Measurements from ENCODE around the gene VAV3. TPM values are rescaled to one million over a fixed set of nuclear protein-coding genes. Genes with fewer than 3 reads are reported as not detected.
"Not testable (repeated sequence)": the region's sequence is repeated elsewhere in the genome, so short reads cannot be mapped to it uniquely, and the experiment has no call there.

Gene VAV3
- total RNA-seq, 1 experiment from 2014 or later, result 38.2 TPM

- no peaks in the 10 kb centered on the region for H3K4me1 Mint-ChIP-seq (ENCODE audit: low read depth, unreplicated experiment)
- no peak overlapping the region for H3K4me3 Mint-ChIP-seq (ENCODE audit: low read depth, unreplicated experiment)
- intact Hi-C loops (cut with micrococcal nuclease; ENCODE audit: unreplicated experiment), result no loop called here
- H3K27ac Mint-ChIP-seq (ENCODE audit: unreplicated experiment), result no peak overlapping the region
- DNase-seq, result no peak
- no TSS peak for BruUV-seq (replicated peaks)
- no peaks in the 10 kb centered on the region for H3K36me3 Mint-ChIP-seq (ENCODE audit: insufficient read depth, unreplicated experiment)
- no peaks in the 10 kb centered on the region for H3K27me3 Mint-ChIP-seq (ENCODE audit: unreplicated experiment)
- CTCF ChIA-PET, result no interaction called here
- peaks cover under 1% of the 10 kb centered on the region for H3K9me3 Mint-ChIP-seq (ENCODE audit: low read depth, unreplicated experiment)
- no peak for TF ChIP-seq CTCF (IDR thresholded peaks at IDR 0.05; ENCODE audit: unreplicated experiment)
Measured at GRCh38 chr1:107739201-107739600, 225.8 kb downstream of the VAV3 start.

- CTCF ChIA-PET; H3K4me3 Mint-ChIP-seq (ENCODE audit: low read depth, unreplicated experiment); H3K27ac Mint-ChIP-seq (ENCODE audit: unreplicated experiment); H3K36me3 Mint-ChIP-seq (ENCODE audit: insufficient read depth, unreplicated experiment); DNase-seq; H3K27me3 Mint-ChIP-seq (ENCODE audit: unreplicated experiment); BruUV-seq (replicated peaks); H3K9me3 Mint-ChIP-seq (ENCODE audit: low read depth, unreplicated experiment); H3K4me1 Mint-ChIP-seq (ENCODE audit: low read depth, unreplicated experiment): not testable (repeated sequence)
- intact Hi-C loops (cut with micrococcal nuclease; ENCODE audit: unreplicated experiment), result loop anchor here (5.0 kb wide), 1 partner anchor 51 kb away; no protein-coding TSS in a partner anchor
Measured at GRCh38 chr1:107733401-107733800, 231.6 kb downstream of the VAV3 start.

- Mint-ChIP-seq H3K4me1 (ENCODE audit: low read depth, unreplicated experiment) (peaks cover 6% of the 10 kb centered on the region), H3K36me3 (ENCODE audit: insufficient read depth, unreplicated experiment) (no peaks in the 10 kb centered on the region), H3K27me3 (ENCODE audit: unreplicated experiment) (no peaks in the 10 kb centered on the region), H3K27ac (ENCODE audit: unreplicated experiment) (no peak overlapping the region), H3K4me3 (ENCODE audit: low read depth, unreplicated experiment) (no peak overlapping the region), H3K9me3 (ENCODE audit: low read depth, unreplicated experiment) (no peaks in the 10 kb centered on the region)
- no TSS peak for BruUV-seq (replicated peaks)
- intact Hi-C loops (cut with micrococcal nuclease; ENCODE audit: unreplicated experiment), result no loop called here
- CTCF ChIA-PET, result no interaction called here
- DNase-seq, result no peak
- no peak for TF ChIP-seq CTCF (IDR thresholded peaks at IDR 0.05; ENCODE audit: unreplicated experiment)
Measured at GRCh38 chr1:107727866-107728265, 237.1 kb downstream of the VAV3 start.

GRCh38 chr1:107726860-107727259, 238.1 kb downstream of the VAV3 start:
- H3K36me3 Mint-ChIP-seq (ENCODE audit: insufficient read depth, unreplicated experiment), result no peaks in the 10 kb centered on the region
- H3K27ac Mint-ChIP-seq (ENCODE audit: unreplicated experiment), result no peak overlapping the region
- intact Hi-C loops (cut with micrococcal nuclease; ENCODE audit: unreplicated experiment), result no loop called here
- CTCF ChIA-PET, result no interaction called here
- TF ChIP-seq CTCF (IDR thresholded peaks at IDR 0.05; ENCODE audit: unreplicated experiment), result no peak
- DNase-seq, result no peak
- no peaks in the 10 kb centered on the region for H3K27me3 Mint-ChIP-seq (ENCODE audit: unreplicated experiment)
- no TSS peak for BruUV-seq (replicated peaks)
- peaks cover 6% of the 10 kb centered on the region for H3K4me1 Mint-ChIP-seq (ENCODE audit: low read depth, unreplicated experiment)
- H3K4me3 Mint-ChIP-seq (ENCODE audit: low read depth, unreplicated experiment), result no peak overlapping the region
- no peaks in the 10 kb centered on the region for H3K9me3 Mint-ChIP-seq (ENCODE audit: low read depth, unreplicated experiment)

GRCh38 chr1:107724648-107725047, 240.3 kb downstream of the VAV3 start:
- CTCF ChIA-PET, result interaction anchor here (0.7 kb wide), 1 partner anchor 199 kb away, joined by 4 read pairs; no protein-coding TSS in a partner anchor
- Mint-ChIP-seq H3K4me1 (ENCODE audit: low read depth, unreplicated experiment) (peaks cover 6% of the 10 kb centered on the region), H3K9me3 (ENCODE audit: low read depth, unreplicated experiment) (no peaks in the 10 kb centered on the region), H3K36me3 (ENCODE audit: insufficient read depth, unreplicated experiment) (no peaks in the 10 kb centered on the region), H3K27ac (ENCODE audit: unreplicated experiment) (no peak overlapping the region), H3K27me3 (ENCODE audit: unreplicated experiment) (no peaks in the 10 kb centered on the region), H3K4me3 (ENCODE audit: low read depth, unreplicated experiment) (no peak overlapping the region)
- TF ChIP-seq CTCF (IDR thresholded peaks at IDR 0.05; ENCODE audit: unreplicated experiment), result no peak
- DNase-seq, result no peak
- intact Hi-C loops (cut with micrococcal nuclease; ENCODE audit: unreplicated experiment), result no loop called here
- BruUV-seq (replicated peaks), result no TSS peak

- H3K36me3 Mint-ChIP-seq (ENCODE audit: insufficient read depth, unreplicated experiment); H3K27ac Mint-ChIP-seq (ENCODE audit: unreplicated experiment); H3K9me3 Mint-ChIP-seq (ENCODE audit: low read depth, unreplicated experiment); BruUV-seq (replicated peaks); DNase-seq; intact Hi-C loops (cut with micrococcal nuclease; ENCODE audit: unreplicated experiment); H3K4me1 Mint-ChIP-seq (ENCODE audit: low read depth, unreplicated experiment); H3K4me3 Mint-ChIP-seq (ENCODE audit: low read depth, unreplicated experiment); H3K27me3 Mint-ChIP-seq (ENCODE audit: unreplicated experiment); CTCF ChIA-PET: not testable (repeated sequence)
Measured at GRCh38 chr1:107720210-107720609, 244.8 kb downstream of the VAV3 start.

Data from Calu3 (cell line).